Motor neuron (in vitro differentiated cells): Measurements from ENCODE around the gene SLCO4A1. TPM values are rescaled to one million over a fixed set of nuclear protein-coding genes. Genes with fewer than 3 reads are reported as not detected.

Source experiments
- ATAC-seq, 8 experiments: fragments of 200-7000 bp; cut with Tn5 transposase; replicated peaks in 6 of 8; 2 replicates each; pipeline ENCODE4 v1.8.0; 2021; ENCODE audit warnings: mild to moderate bottlenecking in 8 of 8, moderate library complexity in 8 of 8
- H3K27ac ChIP-seq, 2 donors: fragments of 250-450 bp; sonication (Bioruptor Pico); 2 replicates each; pipeline ENCODE4 v1.9.0; 2021; ENCODE audit warnings: antibody characterized with exemption in 2 of 2, mild to moderate bottlenecking in 2 of 2, moderate library complexity in 1 of 2
- H3K4me1 ChIP-seq, 2 donors: fragments of 250-450 bp; sonication (Bioruptor Pico); replicated peaks in 1 of 2; 2 replicates each; pipeline ENCODE4 v1.6.1; 2021; ENCODE audit warnings: antibody characterized with exemption in 2 of 2, mild to moderate bottlenecking in 2 of 2, moderate library complexity in 1 of 2
- H3K4me3 ChIP-seq, 5 donors: fragments of 250-450 bp; sonication (Bioruptor Pico); 2 replicates each; pipeline ENCODE4 v1.9.0; 2021; ENCODE audit warnings: antibody characterized with exemption in 5 of 5, mild to moderate bottlenecking in 5 of 5, moderate library complexity in 4 of 5
- WGBS, 10 experiments: fragments of 450-650 bp; shearing (Covaris generic); methylation state at CpG; one replicate each; pipeline ENCODE4 v1.0.0; 2022; 5-methylcytosine and 5-hydroxymethylcytosine counted together
- in situ Hi-C, 9 experiments: fragments of 400-800 bp; cut with MboI; loops; one replicate each; pipeline ENCODE4 v1.15.0; 2021; ENCODE audit warnings: low sequenced_read_pairs in 9 of 9, low pct_unique_long_range_greater_than_20kb in 2 of 9; ENCODE audit not compliant: unreplicated experiment in 9 of 9
- total RNA-seq, 8 experiments: library from RNA; unstranded; fragments of 300-600 nt; gene quantifications; 2 replicates each; pipeline versions ENCODE4 v1.2.3 to v1.2.4, GENCODE V29; 2022

Gene SLCO4A1
- total RNA-seq, 8 experiments from 2014 or later = 1.0 to 14.2 (median 3.2) TPM

GRCh38 chr20:62646851-62647520 lies 4.7 kb downstream of the SLCO4A1 start:
- Histone ChIP-seq H3K27ac (no peak overlapping the region), H3K4me3 (no peak overlapping the region)
- WGBS, 10 experiments = 40 to 80% (median 66%) methylated on average over 2 to 6 of the region's 12 CpGs; no CpG with 5 or more reads in 3 of the 10 experiments

GRCh38 chr20:62647521-62648317 lies 5.4 kb downstream of the SLCO4A1 start:
- no peak overlapping the region for H3K27ac ChIP-seq
- peak in 2 of 8 experiments; percentile 1 to 11 for ATAC-seq
- H3K4me1 ChIP-seq = peaks cover 34 to 37% of the 10 kb centered on the region in 2 donors
- H3K4me3 ChIP-seq = no peak overlapping the region
- in situ Hi-C loops = no loop called here
- 63 to 96% (median 75%) methylated on average over 4 to 9 of the region's 25 CpGs; no CpG with 5 or more reads in 7 of the 10 experiments for WGBS, 10 experiments

More at GRCh38 chr20:62646851-62647520, 4.7 kb downstream of the SLCO4A1 start:
- peaks cover 27 to 30% of the 10 kb centered on the region in 2 donors for H3K4me1 ChIP-seq
- in situ Hi-C loops = no loop called here
- peak in 1 of 8 experiments; percentile 8 for ATAC-seq

GRCh38 chr20:62648318-62648995 lies 6.2 kb downstream of the SLCO4A1 start:
- in situ Hi-C loops = no loop called here
- ATAC-seq = no peak
- H3K4me3 ChIP-seq = no peak overlapping the region
- peaks cover 35 to 36% of the 10 kb centered on the region in 2 donors for H3K4me1 ChIP-seq
- WGBS, 10 experiments = 60 to 100% (median 96%) methylated on average over 2 to 8 of the region's 21 CpGs; no CpG with 5 or more reads in 5 of the 10 experiments
- no peak overlapping the region for H3K27ac ChIP-seq

- Histone ChIP-seq H3K4me1 (peaks cover 35 to 36% of the 10 kb centered on the region in 2 donors), H3K4me3 (no peak overlapping the region), H3K27ac (no peak overlapping the region)
- in situ Hi-C loops = no loop called here
- 40 to 89% (median 81%) methylated on average over 1 to 4 of the region's 6 CpGs; no CpG with 5 or more reads in 5 of the 10 experiments for WGBS, 10 experiments
- ATAC-seq = no peak
Observed at GRCh38 chr20:62649140-62649539, 6.8 kb downstream of the SLCO4A1 start.

- Histone ChIP-seq H3K4me3 (no peak overlapping the region), H3K27ac (no peak overlapping the region), H3K4me1 (peaks cover 35 to 36% of the 10 kb centered on the region in 2 donors)
- no peak for ATAC-seq
- WGBS, 10 experiments = 80 to 100% (median 95%) methylated on average over 1 to 10 of the region's 24 CpGs
- in situ Hi-C loops = loop anchor here in 2 of 9 experiments (25.0 kb wide), 1 partner anchor 137 kb away; the partner anchor contains the start of gene MRGBP (in 2 of the 2)
Observed at GRCh38 chr20:62650551-62651284, 8.4 kb downstream of the SLCO4A1 start.

GRCh38 chr20:62651285-62652021 lies 9.2 kb downstream of the SLCO4A1 start:
- peak overlapping the region in 1 of 2 donors; percentile 50 for H3K27ac ChIP-seq
- WGBS, 10 experiments = 58 to 100% (median 73%) methylated on average over 1 to 11 of the region's 24 CpGs; no CpG with 5 or more reads in 1 of the 10 experiments
- peak in 4 of 8 experiments; percentile 1 to 4 (median 2) for ATAC-seq
- no peak overlapping the region for H3K4me3 ChIP-seq
- H3K4me1 ChIP-seq = peaks cover 35 to 41% of the 10 kb centered on the region in 2 donors
- in situ Hi-C loops = loop anchor here in 2 of 9 experiments (25.0 kb wide), 1 partner anchor 136 kb away; the partner anchor contains the start of gene MRGBP (in 2 of the 2)

- Histone ChIP-seq H3K27ac (peak overlapping the region in 1 of 2 donors; percentile 79), H3K4me3 (no peak overlapping the region), H3K4me1 (peaks cover 28 to 33% of the 10 kb centered on the region in 2 donors)
- in situ Hi-C loops = loop anchor here in 2 of 9 experiments (25.0 kb wide), 1 partner anchor 135 kb away; the partner anchor contains the start of gene MRGBP (in 2 of the 2)
- WGBS, 10 experiments = 0 to 100% (median 34%) methylated on average over 1 to 16 of the region's 44 CpGs; no CpG with 5 or more reads in 2 of the 10 experiments
- ATAC-seq = peak; percentile 74 to 92 (median 86)
Observed at GRCh38 chr20:62652041-62652893, 10.0 kb downstream of the SLCO4A1 start.

- H3K4me3 ChIP-seq = no peak overlapping the region
- peaks cover 22 to 31% of the 10 kb centered on the region in 2 donors for H3K4me1 ChIP-seq
- ATAC-seq = no peak
- WGBS, 10 experiments = 87 to 100% (median 100%) methylated on average over 1 to 6 of the region's 20 CpGs; no CpG with 5 or more reads in 5 of the 10 experiments
- in situ Hi-C loops = loop anchor here in 2 of 9 experiments (25.0 kb wide), 1 partner anchor 134 kb away; the partner anchor contains the start of gene MRGBP (in 2 of the 2)
- H3K27ac ChIP-seq = peak overlapping the region in 1 of 2 donors; percentile 79
Observed at GRCh38 chr20:62652894-62653305, 10.6 kb downstream of the SLCO4A1 start.

GRCh38 chr20:62653373-62653772 lies 11.1 kb downstream of the SLCO4A1 start:
- no peak for ATAC-seq
- Histone ChIP-seq H3K4me3 (no peak overlapping the region), H3K4me1 (peaks cover 17 to 32% of the 10 kb centered on the region in 2 donors), H3K27ac (no peak overlapping the region)
- WGBS, 10 experiments = 50 to 100% (median 80%) methylated on average over 1 to 6 of the region's 12 CpGs; no CpG with 5 or more reads in 3 of the 10 experiments
- in situ Hi-C loops = loop anchor here in 2 of 9 experiments (25.0 kb wide), 1 partner anchor 134 kb away; the partner anchor contains the start of gene MRGBP (in 2 of the 2)

- no peak for ATAC-seq
- Histone ChIP-seq H3K27ac (no peak overlapping the region), H3K4me1 (peaks cover 14 to 37% of the 10 kb centered on the region in 2 donors), H3K4me3 (no peak overlapping the region)
- in situ Hi-C loops = loop anchor here in 2 of 9 experiments (25.0 kb wide), 1 partner anchor 133 kb away; the partner anchor contains the start of gene MRGBP (in 2 of the 2)
- 80 to 93% (median 87%) methylated on average over 1 to 3 of the region's 24 CpGs; no CpG with 5 or more reads in 7 of the 10 experiments for WGBS, 10 experiments
Observed at GRCh38 chr20:62653951-62654685, 11.8 kb downstream of the SLCO4A1 start.
